ENCODE measurements around the gene HMGB3.

DNA sequence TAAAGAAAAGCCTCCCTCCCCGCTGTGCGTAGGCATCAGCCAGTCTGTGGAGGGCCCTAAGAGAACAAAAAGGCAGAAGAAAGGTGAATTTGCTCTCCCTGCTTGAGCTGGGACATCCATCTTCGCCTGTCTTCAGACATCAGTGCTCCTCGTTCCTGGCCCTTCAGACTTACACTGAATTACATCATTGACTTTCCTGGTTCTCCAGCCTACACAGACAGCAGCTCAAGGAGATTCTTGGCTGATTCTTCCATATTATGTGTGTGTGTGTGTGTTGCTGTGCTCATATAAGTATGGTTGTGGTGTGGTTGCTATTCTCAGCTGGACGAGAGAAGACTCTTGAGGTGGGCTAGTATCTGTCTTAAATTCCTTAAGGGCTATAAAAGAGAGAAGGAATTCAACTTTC lies 49.2 kb upstream of the HMGB3 start:
- TF ChIP-seq POLR2A (IDR thresholded peaks at IDR 0.05): no peak
- TF ChIP-seq, protein P1, sequence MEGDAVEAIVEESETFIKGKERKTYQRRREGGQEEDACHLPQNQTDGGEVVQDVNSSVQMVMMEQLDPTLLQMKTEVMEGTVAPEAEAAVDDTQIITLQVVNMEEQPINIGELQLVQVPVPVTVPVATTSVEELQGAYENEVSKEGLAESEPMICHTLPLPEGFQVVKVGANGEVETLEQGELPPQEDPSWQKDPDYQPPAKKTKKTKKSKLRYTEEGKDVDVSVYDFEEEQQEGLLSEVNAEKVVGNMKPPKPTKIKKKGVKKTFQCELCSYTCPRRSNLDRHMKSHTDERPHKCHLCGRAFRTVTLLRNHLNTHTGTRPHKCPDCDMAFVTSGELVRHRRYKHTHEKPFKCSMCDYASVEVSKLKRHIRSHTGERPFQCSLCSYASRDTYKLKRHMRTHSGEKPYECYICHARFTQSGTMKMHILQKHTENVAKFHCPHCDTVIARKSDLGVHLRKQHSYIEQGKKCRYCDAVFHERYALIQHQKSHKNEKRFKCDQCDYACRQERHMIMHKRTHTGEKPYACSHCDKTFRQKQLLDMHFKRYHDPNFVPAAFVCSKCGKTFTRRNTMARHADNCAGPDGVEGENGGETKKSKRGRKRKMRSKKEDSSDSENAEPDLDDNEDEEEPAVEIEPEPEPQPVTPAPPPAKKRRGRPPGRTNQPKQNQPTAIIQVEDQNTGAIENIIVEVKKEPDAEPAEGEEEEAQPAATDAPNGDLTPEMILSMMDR (IDR thresholded peaks at IDR 0.05): no peak
